Skeletal muscle cell (primary cell): ENCODE measurements around the gene FBXO39.
A peak's percentile ranks its signal among the peaks of the same experiment; 100 is the strongest.
"Not testable (repeated sequence)": the region's sequence is repeated elsewhere in the genome, so short reads cannot be mapped to it uniquely, and the experiment has no call there.

Experiments used
- DNase-seq: peaks from one replicate; pipeline ENCODE4 v3.0.0-alpha.2; 2010; ENCODE audit warnings: low read depth
- H3K4me3 ChIP-seq: 2 replicates; pipeline ENCODE4 v1.5.1; 2011; ENCODE audit warnings: low read depth, mild to moderate bottlenecking, control low read depth, low read length, moderate library complexity

FBXO39 gene

GRCh38 chr17:6775871-6776405, at the start of gene FBXO39:
TSS of gene FBXO39 (plus strand) at chr17:6776215. CDS start at chr17:6779869, 3,654 bp downstream.
- DNase-seq: no peak
- peak within 1 kb of the TSS; percentile 28 for H3K4me3 ChIP-seq

DNA sequence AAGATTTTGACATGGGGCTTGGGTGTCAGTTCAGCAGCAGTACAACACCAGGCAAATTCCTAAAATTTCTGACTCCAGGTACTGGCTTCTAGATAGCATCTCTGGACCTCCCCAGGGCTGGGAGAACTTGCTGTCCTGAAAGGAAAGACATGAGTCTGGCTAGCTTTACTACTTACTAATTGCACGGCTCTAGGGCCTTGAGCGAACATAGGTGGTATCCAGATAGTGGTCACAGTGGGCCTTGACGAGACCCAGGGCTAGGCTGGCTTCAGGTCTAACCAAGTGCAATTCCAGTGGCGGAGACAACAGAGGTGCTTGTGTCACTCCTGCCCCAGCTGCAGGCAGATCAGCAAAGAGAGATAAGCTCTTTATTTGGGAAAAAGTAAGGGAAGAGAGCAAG, 46.5 kb upstream of the FBXO39 start:
- H3K4me3 ChIP-seq: no peak overlapping the region
- no peak for DNase-seq

GRCh38 chr17:6746665-6747064, 29.4 kb upstream of the FBXO39 start:
- H3K4me3 ChIP-seq, DNase-seq: not testable (repeated sequence)

GRCh38 chr17:6748617-6749016, 27.4 kb upstream of the FBXO39 start:
- DNase-seq: no peak
- no peak overlapping the region for H3K4me3 ChIP-seq

DNA sequence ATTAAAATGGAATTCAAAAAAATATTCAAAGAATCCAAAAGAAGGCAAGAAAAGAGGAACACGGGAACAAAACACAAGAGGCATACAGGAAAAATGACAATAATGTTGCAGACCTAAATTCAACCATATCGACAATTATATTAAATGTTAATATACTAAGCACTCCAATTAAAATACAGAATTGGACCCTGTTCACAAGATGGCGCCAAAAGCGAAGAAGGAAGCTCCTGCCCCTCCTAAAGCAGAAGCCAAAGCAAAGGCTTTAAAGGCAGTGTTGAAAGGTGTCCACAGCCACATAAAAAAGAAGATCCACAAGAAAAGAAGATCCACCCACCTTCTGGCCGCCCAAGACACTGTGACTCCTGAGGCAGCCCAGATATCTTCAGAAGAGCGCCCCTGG, 26.5 kb upstream of the FBXO39 start:
- no peak overlapping the region for H3K4me3 ChIP-seq
- DNase-seq: no peak

- H3K4me3 ChIP-seq: no peak overlapping the region
- DNase-seq: peak; percentile 99
These were observed 23.7 kb upstream of the FBXO39 start for GRCh38 chr17:6752068-6752909.

GRCh38 chr17:6753006-6753445, 23.0 kb upstream of the FBXO39 start:
- no peak overlapping the region for H3K4me3 ChIP-seq
- DNase-seq: peak; percentile 75

- no peak overlapping the region for H3K4me3 ChIP-seq
- DNase-seq: no peak
These were observed 22.5 kb upstream of the FBXO39 start for GRCh38 chr17:6753546-6753945.

DNA sequence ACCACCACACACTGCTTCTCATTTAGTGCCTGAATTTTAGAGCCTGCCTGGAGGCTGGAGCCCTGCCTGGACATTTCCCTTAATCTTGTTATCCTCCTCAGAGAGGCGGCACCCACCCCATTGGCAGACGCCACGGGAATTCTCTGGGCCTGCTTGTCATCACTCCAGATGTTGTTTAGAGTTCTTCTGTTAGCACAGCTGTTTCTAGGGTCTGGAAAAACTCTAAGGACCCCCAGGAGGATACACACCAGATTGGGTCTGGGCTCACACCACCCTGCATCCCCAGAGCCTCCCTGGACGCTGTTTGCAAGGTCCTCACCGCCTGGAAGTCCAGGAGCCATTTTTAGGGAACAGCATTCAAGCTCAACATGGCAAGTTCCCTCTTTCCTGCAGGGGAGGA, 20.7 kb upstream of the FBXO39 start:
- peak overlapping the region; percentile 7 for H3K4me3 ChIP-seq
- peak; percentile 5 for DNase-seq

- peak within 1 kb of the TSS; percentile 7 for H3K4me3 ChIP-seq
- DNase-seq: peak; percentile 6
These were observed 20.3 kb upstream of the FBXO39 start, which contains the start of gene XAF1 for GRCh38 chr17:6755731-6756184. TSS of gene XAF1 (plus strand) at chr17:6756046. CDS start at chr17:6756079, 33 bp downstream.

GRCh38 chr17:6756425-6757031, 19.5 kb upstream of the FBXO39 start:
- peak overlapping the region; percentile 4 for H3K4me3 ChIP-seq
- DNase-seq: no peak

GRCh38 chr17:6757747-6758146, 18.3 kb upstream of the FBXO39 start:
- no peak for DNase-seq
- no peak overlapping the region for H3K4me3 ChIP-seq

DNA sequence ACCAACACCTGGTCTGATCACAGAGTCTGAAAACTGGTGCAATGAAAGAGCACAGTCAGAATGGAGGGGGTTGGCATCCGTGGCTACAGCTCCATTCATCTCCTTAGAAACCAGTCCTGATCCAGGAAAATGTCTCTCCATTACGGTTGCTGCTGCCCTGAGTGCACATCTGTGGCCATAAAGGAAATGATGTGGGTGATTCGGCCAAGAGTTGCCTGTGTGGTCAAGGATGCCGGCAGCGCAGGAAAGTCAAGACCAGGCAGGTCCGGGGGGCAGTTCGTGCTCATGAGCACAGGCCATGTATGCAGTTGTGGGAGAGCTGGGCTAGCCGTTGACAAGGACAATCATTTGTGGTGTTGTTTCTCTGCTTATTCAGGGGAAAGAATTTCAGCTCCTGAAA, 14.2 kb upstream of the FBXO39 start:
- no peak for DNase-seq
- no peak overlapping the region for H3K4me3 ChIP-seq

- no peak for DNase-seq
- no peak overlapping the region for H3K4me3 ChIP-seq
These were observed 7.6 kb upstream of the FBXO39 start for GRCh38 chr17:6768447-6768846.

DNA sequence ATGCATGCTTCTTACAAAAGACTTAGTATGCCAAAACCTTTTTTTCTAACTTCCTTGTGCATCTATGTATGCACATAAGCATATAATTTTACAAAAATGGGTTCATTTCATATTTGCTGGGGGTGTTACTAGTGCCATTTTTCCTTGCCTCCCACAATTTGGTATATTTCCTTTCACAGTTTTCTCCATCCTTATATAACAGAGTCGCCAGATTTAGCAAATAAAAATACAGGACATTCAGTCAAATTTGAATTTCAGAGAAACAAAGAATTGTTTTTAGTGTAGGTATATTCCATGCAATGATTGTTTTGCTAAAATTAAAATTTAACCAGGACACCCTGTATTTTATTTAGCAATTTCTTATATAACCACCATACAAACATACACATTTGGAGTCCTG, 4.0 kb upstream of the FBXO39 start:
- no peak overlapping the region for H3K4me3 ChIP-seq
- no peak for DNase-seq

DNA sequence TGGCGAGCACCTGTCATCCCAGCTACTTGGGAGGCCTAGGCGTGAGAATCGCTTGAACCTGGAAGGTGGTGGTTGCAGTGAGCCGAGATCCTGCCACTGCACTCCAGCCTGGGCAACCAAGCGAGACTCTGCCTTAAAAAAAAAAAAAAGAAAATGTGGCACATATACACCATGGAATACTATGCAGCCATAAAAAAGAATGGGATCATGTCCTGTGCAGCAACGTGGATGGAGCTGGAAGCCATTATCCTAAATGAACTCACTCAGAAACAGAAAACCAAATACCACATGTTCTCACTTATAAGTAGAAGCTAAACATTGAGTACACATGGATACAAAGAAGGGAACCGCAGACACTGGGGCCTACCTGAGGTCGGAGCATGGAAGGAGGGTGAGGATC, 1.1 kb upstream of the FBXO39 start:
- not testable (repeated sequence) for DNase-seq, H3K4me3 ChIP-seq

GRCh38 chr17:6779411-6779810, 3.4 kb downstream of the FBXO39 start:
- H3K4me3 ChIP-seq: no peak overlapping the region
- DNase-seq: no peak

- DNase-seq: no peak
- no peak overlapping the region for H3K4me3 ChIP-seq
These were observed 4.0 kb downstream of the FBXO39 start for GRCh38 chr17:6780001-6780400.

DNA sequence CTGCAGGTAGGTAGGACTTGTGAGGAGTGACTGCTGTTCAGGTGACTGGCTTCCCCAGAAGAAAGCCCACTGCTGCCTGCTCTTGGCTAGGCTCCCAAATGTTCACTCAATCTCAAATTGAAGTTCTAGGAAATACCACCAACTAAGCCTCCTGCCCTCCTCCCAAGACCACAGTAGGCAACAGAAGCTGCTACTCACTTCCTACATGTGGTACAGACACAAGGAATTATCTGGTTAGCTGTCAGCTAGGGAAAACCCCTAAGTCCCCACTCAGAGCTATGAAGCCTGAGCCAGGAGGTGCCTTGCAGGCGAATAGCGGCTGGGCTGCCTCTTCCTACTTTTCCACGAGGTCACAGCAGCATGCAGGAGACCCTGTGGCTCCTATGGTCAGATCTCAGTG, 4.9 kb downstream of the FBXO39 start:
- H3K4me3 ChIP-seq: no peak overlapping the region
- no peak for DNase-seq

DNA sequence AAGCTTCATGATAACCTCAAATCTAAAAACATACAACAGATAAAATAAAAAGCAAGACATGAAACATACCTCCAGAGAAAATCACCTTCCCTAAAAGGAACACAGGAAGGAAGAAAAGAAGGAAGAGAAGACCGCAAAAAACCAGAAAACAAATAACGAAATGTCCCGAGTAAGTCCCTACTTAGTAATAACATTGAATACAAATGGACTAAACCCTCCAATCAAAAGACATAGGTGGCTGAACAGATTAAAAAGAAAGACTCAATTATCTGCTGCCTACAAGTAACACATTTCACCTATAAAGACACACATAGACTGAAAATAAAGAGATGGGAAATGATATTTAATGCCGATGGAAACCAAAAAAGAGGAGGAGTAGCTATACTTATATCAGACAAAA, 6.2 kb downstream of the FBXO39 start:
- no peak for DNase-seq
- H3K4me3 ChIP-seq: no peak overlapping the region
